CD4-positive, alpha-beta T cell treated with Interferon gamma for 1 hour (primary cell): ENCODE results near the gene C15orf39.
"Not testable (repeated sequence)": the region's sequence is repeated elsewhere in the genome, so short reads cannot be mapped to it uniquely, and the experiment has no call there.

Experiments used
- DNase-seq: peaks from one replicate; pipeline ENCODE4 v3.0.0-alpha.2; 2020

Gene C15orf39

DNA sequence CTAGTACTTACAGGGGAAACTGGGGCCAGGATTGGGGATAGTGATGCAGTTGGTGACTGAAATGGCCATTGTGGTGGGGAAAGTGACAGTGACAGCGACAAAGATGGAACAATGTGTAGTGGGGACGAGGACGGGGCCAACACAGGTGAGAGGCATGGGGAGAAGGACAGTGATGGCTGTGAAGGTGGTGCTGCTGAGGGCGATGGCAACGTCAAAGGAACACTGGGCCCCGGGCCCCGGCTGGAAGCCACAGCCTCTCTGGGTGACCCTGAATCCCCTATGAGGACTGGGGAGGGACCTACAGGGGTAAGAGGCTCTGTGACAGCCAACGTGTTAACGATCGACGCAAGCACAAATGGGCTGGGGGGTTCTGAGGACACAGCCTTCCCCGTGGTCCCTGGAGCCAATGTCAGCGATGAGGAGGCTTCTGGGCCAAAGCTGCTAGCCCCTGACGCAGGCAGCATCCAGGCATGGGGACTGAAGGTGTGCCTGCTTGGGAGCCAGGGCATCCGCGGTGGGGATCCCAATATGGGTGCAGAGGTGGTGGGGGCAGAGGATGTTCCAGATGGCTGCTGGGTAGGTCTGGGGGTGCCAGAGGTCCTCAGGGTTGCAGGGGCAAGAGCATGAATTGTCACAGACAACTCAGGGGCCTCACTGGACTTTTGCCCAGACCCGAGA is 31.3 kb downstream of the C15orf39 start:
- no peak for DNase-seq

GRCh38 chr15:75233504-75234190 is 32.0 kb downstream of the C15orf39 start:
- no peak for DNase-seq

- no peak for DNase-seq
Observed at GRCh38 chr15:75234191-75234810, 32.6 kb downstream of the C15orf39 start.

GRCh38 chr15:75235051-75235673 is 33.5 kb downstream of the C15orf39 start:
- no peak for DNase-seq

GRCh38 chr15:75235760-75236729 is 34.4 kb downstream of the C15orf39 start:
- DNase-seq: no peak

DNA sequence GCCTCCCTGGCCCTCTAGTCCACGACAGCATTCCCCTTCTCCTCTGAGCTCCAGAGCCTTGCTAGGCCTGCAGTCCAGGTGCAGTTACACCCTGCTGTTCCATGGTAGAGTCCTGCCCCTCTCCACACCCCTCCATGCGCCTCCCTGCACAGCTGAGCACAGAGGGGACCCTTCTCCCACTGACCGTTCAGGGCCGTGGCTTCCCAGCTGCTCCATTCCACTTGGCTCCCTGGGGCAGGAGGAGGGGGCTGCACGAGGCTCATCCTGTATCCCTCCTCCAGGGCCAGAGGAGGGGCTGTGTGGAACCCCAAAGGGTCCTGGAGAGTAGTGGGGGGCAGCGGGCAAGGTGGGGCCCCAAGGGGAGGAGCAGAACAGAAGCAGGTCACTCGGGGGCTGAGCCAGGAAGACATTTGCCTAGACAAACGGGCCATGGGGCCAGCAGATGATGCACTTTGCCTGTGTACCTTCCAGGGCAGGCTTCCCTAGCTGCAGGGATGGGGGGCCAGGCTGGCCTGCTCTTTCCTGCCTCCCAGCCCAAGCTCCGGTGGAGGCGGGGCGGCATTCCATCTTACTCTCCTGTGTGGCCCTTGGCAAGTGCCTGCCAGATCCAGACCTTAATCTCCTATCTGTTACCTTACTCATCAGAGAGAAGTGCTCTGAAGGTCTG is 35.8 kb downstream of the C15orf39 start:
- DNase-seq: no peak

GRCh38 chr15:75238150-75238549 is 36.5 kb downstream of the C15orf39 start:
- DNase-seq: no peak

GRCh38 chr15:75245741-75246140 is 44.1 kb downstream of the C15orf39 start:
- not testable (repeated sequence) for DNase-seq

- DNase-seq: not testable (repeated sequence)
Observed at GRCh38 chr15:75248991-75249390, 47.3 kb downstream of the C15orf39 start.

DNA sequence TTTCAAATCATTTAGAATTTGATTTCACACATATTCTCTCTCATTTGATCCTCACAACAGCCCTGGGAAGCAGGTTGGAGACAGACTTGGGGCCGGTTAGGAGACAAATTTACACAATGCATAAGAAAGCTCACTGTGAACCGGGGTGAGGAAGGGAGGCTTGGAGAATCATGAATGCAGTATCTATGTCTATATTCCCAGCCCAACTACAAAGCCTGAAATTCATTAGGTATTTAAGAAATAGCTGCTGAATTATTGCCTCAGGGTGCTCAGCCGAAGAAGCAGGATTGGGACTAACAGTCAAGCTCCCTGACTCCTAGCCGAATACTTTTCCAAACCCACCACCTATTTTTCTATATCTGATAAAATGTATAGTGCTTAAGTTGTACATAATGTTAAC is 48.0 kb downstream of the C15orf39 start:
- no peak for DNase-seq

GRCh38 chr15:75251343-75251742 is 49.7 kb downstream of the C15orf39 start:
- not testable (repeated sequence) for DNase-seq

GRCh38 chr15:75252285-75252684 is 50.6 kb downstream of the C15orf39 start:
- not testable (repeated sequence) for DNase-seq

- DNase-seq: not testable (repeated sequence)
Observed at GRCh38 chr15:75258034-75258433, 56.4 kb downstream of the C15orf39 start, which contains the start of gene GOLGA6C. Gene GOLGA6C (plus strand): TSS chr15:75258334. CDS start chr15:75258599, 265 bp downstream.

DNA sequence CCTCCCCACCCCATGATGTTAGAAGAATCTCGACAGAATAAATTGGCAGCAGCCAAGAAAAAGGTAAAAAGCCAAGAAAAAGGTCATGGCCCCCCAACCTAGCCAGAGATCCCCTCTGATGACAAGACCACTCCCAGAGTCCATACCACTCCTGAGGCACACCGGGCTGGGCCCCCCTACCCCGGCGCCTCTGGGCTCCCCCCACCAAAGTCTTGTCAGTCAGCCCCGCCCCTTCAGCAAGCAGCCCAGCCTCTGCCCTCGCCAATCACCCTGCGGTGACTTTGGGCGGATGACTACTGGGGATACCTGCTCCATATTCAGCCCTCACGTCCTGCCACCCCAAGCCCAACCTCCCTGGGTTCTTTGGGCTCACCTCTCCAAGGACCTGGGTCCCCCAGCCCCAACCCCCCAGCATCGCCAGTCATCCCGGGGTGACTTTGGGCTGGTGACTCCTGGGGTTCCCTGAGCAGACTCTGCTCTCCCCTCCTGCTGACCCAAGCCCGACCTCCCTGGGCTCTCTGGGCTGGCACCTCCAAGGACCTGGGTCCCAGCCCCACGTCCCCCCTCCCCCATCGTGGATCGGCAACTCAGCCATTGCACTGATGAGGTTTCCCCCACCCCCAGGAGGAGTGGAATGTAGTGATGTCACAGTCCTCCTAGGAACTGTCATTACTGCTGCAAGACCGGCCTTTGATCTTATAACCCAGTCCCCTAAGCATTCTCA is 57.1 kb downstream of the C15orf39 start:
- DNase-seq: not testable (repeated sequence)

DNA sequence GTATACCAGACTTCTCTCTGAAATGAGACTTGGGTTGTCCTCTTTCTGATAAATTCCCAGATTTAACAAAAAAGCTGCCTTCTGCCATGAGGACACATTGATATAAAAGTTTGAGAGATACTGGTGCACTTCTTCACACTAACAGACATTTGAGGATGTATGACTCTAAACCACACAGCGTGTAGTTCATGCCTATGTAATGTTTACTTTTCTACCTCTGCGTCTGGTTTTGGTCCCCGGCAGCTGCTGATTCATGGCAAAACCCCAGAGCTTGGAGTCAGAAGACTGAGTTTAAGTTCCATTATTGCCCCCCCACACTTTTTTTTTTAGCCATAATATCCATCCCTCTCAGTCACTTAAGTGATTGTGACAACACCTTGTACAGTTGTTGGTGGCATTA is 58.2 kb downstream of the C15orf39 start:
- not testable (repeated sequence) for DNase-seq
